H1 (cell line): Measurements from ENCODE around the gene ZRANB3. TPM values are rescaled to one million over a fixed set of nuclear protein-coding genes. Genes with fewer than 3 reads are reported as not detected.

ENCODE experiments used
- CTCF ChIA-PET: fragments of 300-600 bp; sonication (Branson Sonifier 250); formaldehyde crosslinking; loops from one replicate; lab custom pipeline; 2021; ENCODE audit not compliant: partially characterized antibody; lab: Charles Lee
- POLR2A ChIA-PET: fragments of 300-600 bp; sonication (Branson Sonifier 250); formaldehyde crosslinking; loops from one replicate; lab custom pipeline; 2021; ENCODE audit warnings: inconsistent platforms; ENCODE audit not compliant: partially characterized antibody; lab: Charles Lee
- DNase-seq, 2 experiments: peaks; one replicate each; pipeline versions ENCODE4 v3.0.0 to v3.0.0-alpha.2; 2010 to 2022; ENCODE audit warnings: low spot score in 2 of 2, low read depth in 1 of 2, mixed read lengths in 1 of 2
- FAIRE-seq: peaks from 2 replicates; lab custom pipeline; 2011; peaks lifted over from hg19 to GRCh38; lab: Jason Lieb, UNC
- H2AFZ ChIP-seq: 2 replicates; pipeline ENCODE4 v1.8.1; 2012; ENCODE audit warnings: low read length, inconsistent platforms
- H2AK5ac ChIP-seq: 2 replicates; pipeline ENCODE4 v1.6.1; 2013; ENCODE audit warnings: low read depth, low read length
- H2BK120ac ChIP-seq: replicated peaks from 2 replicates; pipeline ENCODE3; 2013; ENCODE audit warnings: low read depth, low read length, inconsistent platforms
- H2BK12ac ChIP-seq: 2 replicates; pipeline ENCODE4 v1.6.1; 2013; ENCODE audit warnings: low read depth, low read length
- H2BK15ac ChIP-seq: 2 replicates; pipeline ENCODE4 v1.6.1; 2013; ENCODE audit warnings: low read length
- H2BK20ac ChIP-seq: 2 replicates; pipeline ENCODE4 v1.6.1; 2013; ENCODE audit warnings: low read length
- H2BK5ac ChIP-seq: 2 replicates; pipeline ENCODE4 v1.6.1; 2013; ENCODE audit warnings: low read depth, low read length
- H3K14ac ChIP-seq: 2 replicates; pipeline ENCODE4 v1.6.1; 2013; ENCODE audit warnings: inconsistent platforms; ENCODE audit not compliant: insufficient read length
- H3K18ac ChIP-seq: 2 replicates; pipeline ENCODE4 v1.6.1; 2013; ENCODE audit warnings: low read length; ENCODE audit errors: extremely low read depth
- H3K23ac ChIP-seq: 2 replicates; pipeline ENCODE4 v1.6.1; 2013; ENCODE audit warnings: inconsistent platforms; ENCODE audit not compliant: insufficient read length
- H3K23me2 ChIP-seq: 2 replicates; pipeline ENCODE4 v1.6.1; 2013; ENCODE audit warnings: low read depth, low read length
- H3K27ac ChIP-seq: 2 replicates; pipeline ENCODE4 v1.6.1; 2011; ENCODE audit warnings: low read depth, low read length, inconsistent platforms
- H3K27me3 ChIP-seq, 4 experiments: replicated peaks in 1 of 4; 1 replicate in 1 of 4; 2 replicates in 3 of 4; pipeline versions ENCODE4 v1.6.1 to v1.8.1; 2011 to 2013; ENCODE audit warnings: low read length in 3 of 4, mild to moderate bottlenecking in 3 of 4, inconsistent platforms in 2 of 4, mixed read lengths in 2 of 4, moderate library complexity in 1 of 4; ENCODE audit not compliant: control insufficient read depth in 3 of 4, insufficient read depth in 3 of 4; ENCODE audit errors: extremely low read depth in 1 of 4
- H3K36me3 ChIP-seq, 4 experiments: 2 replicates each; pipeline versions ENCODE4 v1.6.1 to v1.8.1; 2011 to 2013; ENCODE audit warnings: mild to moderate bottlenecking in 4 of 4, low read length in 3 of 4, moderate library complexity in 2 of 4, control low read depth in 1 of 4, inconsistent platforms in 1 of 4; ENCODE audit not compliant: insufficient read depth in 4 of 4, control insufficient read depth in 2 of 4
- H3K4ac ChIP-seq: replicated peaks from 2 replicates; pipeline ENCODE3; 2013; ENCODE audit warnings: low read length, low read depth, mixed read lengths, inconsistent platforms; ENCODE audit not compliant: insufficient read length
- H3K4me1 ChIP-seq, 4 experiments: replicated peaks in 1 of 4; 1 replicate in 1 of 4; 2 replicates in 3 of 4; pipeline versions ENCODE4 v1.6.1 to v1.8.1; 2011 to 2013; ENCODE audit warnings: low read length in 3 of 4, inconsistent platforms in 2 of 4, mixed read lengths in 1 of 4; ENCODE audit not compliant: insufficient read depth in 4 of 4, control insufficient read depth in 3 of 4
- H3K4me2 ChIP-seq, 2 experiments: 2 replicates each; pipeline versions ENCODE4 v1.6.1 to v1.8.1; 2011 to 2013; ENCODE audit warnings: low read depth in 2 of 2, low read length in 2 of 2, control low read depth in 1 of 2, inconsistent platforms in 1 of 2, mild to moderate bottlenecking in 1 of 2; ENCODE audit not compliant: insufficient read depth in 1 of 2
- H3K4me3 ChIP-seq, 4 experiments: fragments of 200-600, 300-600 bp in 1 of 4; sonication (generic), shearing (Covaris generic), sonication (Bioruptor Twin) in 1 of 4; 2 replicates each; pipeline versions ENCODE4 v1.5.1 to v1.8.1; 2011 to 2016; ENCODE audit warnings: low read length in 4 of 4, low read depth in 3 of 4, control low read depth in 2 of 4, inconsistent platforms in 2 of 4, mild to moderate bottlenecking in 2 of 4, mixed read lengths in 1 of 4, moderate library complexity in 1 of 4; ENCODE audit not compliant: insufficient read depth in 2 of 4; ENCODE audit errors: extremely low read depth in 1 of 4
- H3K56ac ChIP-seq: replicated peaks from 2 replicates; pipeline ENCODE3; 2013; ENCODE audit warnings: low read depth, mild to moderate bottlenecking, mixed read lengths, low read length, inconsistent platforms; ENCODE audit not compliant: insufficient read length
- H3K79me1 ChIP-seq: 2 replicates; pipeline ENCODE4 v1.6.1; 2013; ENCODE audit warnings: low read depth, low read length, control low read depth
- H3K79me2 ChIP-seq, 2 experiments: 2 replicates each; pipeline versions ENCODE4 v1.6.1 to v1.8.1; 2012 to 2013; ENCODE audit warnings: low read length in 2 of 2, mild to moderate bottlenecking in 2 of 2, inconsistent platforms in 1 of 2; ENCODE audit not compliant: insufficient read depth in 2 of 2, control insufficient read depth in 1 of 2
- H3K9ac ChIP-seq, 4 experiments: replicated peaks in 1 of 4; 1 replicate in 1 of 4; 2 replicates in 3 of 4; pipeline versions ENCODE4 v1.6.1 to v1.8.1; 2011 to 2013; ENCODE audit warnings: low read depth in 3 of 4, low read length in 3 of 4, control low read depth in 2 of 4, mild to moderate bottlenecking in 2 of 4, moderate library complexity in 2 of 4, inconsistent platforms in 1 of 4; ENCODE audit errors: extremely low read depth in 1 of 4
- H3K9me3 ChIP-seq, 2 experiments: 2 replicates each; pipeline versions ENCODE4 v1.6.1 to v1.8.1; 2012 to 2013; ENCODE audit warnings: mild to moderate bottlenecking in 2 of 2, moderate library complexity in 2 of 2, control low read depth in 1 of 2, inconsistent platforms in 1 of 2, low read depth in 1 of 2, low read length in 1 of 2, mixed read lengths in 1 of 2; ENCODE audit not compliant: insufficient read depth in 2 of 2
- H4K20me1 ChIP-seq, 2 experiments: replicated peaks in 1 of 2; 2 replicates each; pipeline versions ENCODE3 to v1.8.1; 2011 to 2013; ENCODE audit warnings: inconsistent platforms in 2 of 2, low read length in 2 of 2, mild to moderate bottlenecking in 1 of 2; ENCODE audit not compliant: insufficient read depth in 2 of 2, control insufficient read depth in 1 of 2
- H4K5ac ChIP-seq: 2 replicates; pipeline ENCODE4 v1.6.1; 2013; ENCODE audit warnings: low read length, low read depth, mixed read lengths, inconsistent platforms; ENCODE audit not compliant: insufficient read length
- H4K8ac ChIP-seq: 2 replicates; pipeline ENCODE4 v1.8.0; 2013; ENCODE audit warnings: mild to moderate bottlenecking, moderate library complexity, low read length, inconsistent platforms; ENCODE audit not compliant: insufficient read depth; ENCODE audit errors: extremely low read depth
- H4K91ac ChIP-seq: replicated peaks from 2 replicates; pipeline ENCODE3; 2013; ENCODE audit warnings: low read length, mixed read lengths, inconsistent platforms; ENCODE audit not compliant: insufficient read length
- BRCA1 ChIP-seq: IDR thresholded peaks from 2 replicates; pipeline ENCODE4 v1.6.1; 2012; ENCODE audit warnings: low read depth, low read length, improper control_type of control experiment
- CBX5 ChIP-seq: fragments of 300-800, 300-1000 bp; sonication (generic); IDR thresholded peaks from 2 replicates; pipeline ENCODE4 v1.7.1; 2016; ENCODE audit warnings: antibody characterized with exemption, low read length, low read depth
- CBX8 ChIP-seq: fragments of 300-800, 300-1000 bp; sonication (generic); IDR thresholded peaks from 2 replicates; pipeline ENCODE4 v1.7.1; 2016; ENCODE audit warnings: low read depth, low read length, borderline replicate concordance
- JUND ChIP-seq: IDR thresholded peaks from 2 replicates; pipeline ENCODE4 v1.6.1; 2011; ENCODE audit warnings: mild to moderate bottlenecking, improper control_type of control experiment, low read length
- SAP30 ChIP-seq: fragments of 300-600 bp; sonication (generic); IDR thresholded peaks from 2 replicates; pipeline ENCODE4 v1.7.1; 2012; ENCODE audit warnings: low read length, moderate library complexity, mild to moderate bottlenecking, inconsistent platforms; ENCODE audit not compliant: insufficient read depth, insufficient replicate concordance
- SIX5 ChIP-seq: IDR thresholded peaks from 2 replicates; pipeline ENCODE4 v1.6.1; 2011; ENCODE audit warnings: mild to moderate bottlenecking, low read depth, low read length
- ZNF274 ChIP-seq: IDR thresholded peaks from 2 replicates; pipeline ENCODE4 v1.7.0; 2012; ENCODE audit warnings: low read length, borderline replicate concordance; ENCODE audit errors: extremely low read depth
- WGBS, 2 experiments: shearing (Covaris generic) in 1 of 2; methylation state at CpG; one replicate each; pipeline versions ENCODE4 v1.1.6 to v1.1.7; 2013 to 2015; ENCODE audit warnings: low lambda C conversion rate in 2 of 2, mixed read lengths in 2 of 2, inconsistent platforms in 1 of 2, low coverage in 1 of 2, missing lambda C conversion rate in 1 of 2; ENCODE audit not compliant: insufficient replicate concordance in 2 of 2, insufficient coverage in 1 of 2, insufficient read length in 1 of 2; ENCODE audit errors: extremely low coverage in 1 of 2, missing lambda C conversion rate in 1 of 2; 5-methylcytosine and 5-hydroxymethylcytosine counted together
- polyA plus RNA-seq, 7 experiments: library from polyadenylated mRNA; depleted of rRNA in 3 of 7; stranded (reverse) in 5 of 7; unstranded in 2 of 7; fragments of >200 nt in 5 of 7; fragments of 200-250 nt in 2 of 7; gene quantifications; 1 replicate in 5 of 7; 2 replicates in 1 of 7; 4 replicates in 1 of 7; pipeline versions ENCODE4 v1.2.1 to v1.2.3, GENCODE V29; 2011 to 2013; ENCODE audit warnings: missing spikeins in 2 of 7, mixed read lengths in 2 of 7
- total RNA-seq: library from RNA; stranded (reverse); fragmentation: NEBNext Ultra II Directional; extraction: Animal tissue kit (Norgen Biotek cat#: 25700); gene quantifications from 2 replicates; pipeline ENCODE4 v1.2.1, GENCODE V29; 2021
- TF ChIP-seq, protein P1 (sequence below), 3 experiments: IDR thresholded peaks; 1 replicate in 2 of 3; 2 replicates in 1 of 3; pipeline versions ENCODE4 v1.5.1 to v1.6.1; 2011; ENCODE audit warnings: low read length in 3 of 3, mild to moderate bottlenecking in 3 of 3, inconsistent platforms in 2 of 3, low read depth in 1 of 3, moderate library complexity in 1 of 3; ENCODE audit not compliant: insufficient read depth in 1 of 3; ENCODE audit errors: control extremely low read depth in 1 of 3
- TF ChIP-seq, protein P2 (sequence below): IDR thresholded peaks from 2 replicates; pipeline ENCODE4 v1.6.1; 2012; ENCODE audit warnings: inconsistent platforms

The ZRANB3 gene
- total and polyA plus RNA-seq, 2 of the 8 experiments (the other 6 are each of a cell fraction or from before 2014, with no cell fraction given) = 4.5 to 19.3 TPM

DNA sequence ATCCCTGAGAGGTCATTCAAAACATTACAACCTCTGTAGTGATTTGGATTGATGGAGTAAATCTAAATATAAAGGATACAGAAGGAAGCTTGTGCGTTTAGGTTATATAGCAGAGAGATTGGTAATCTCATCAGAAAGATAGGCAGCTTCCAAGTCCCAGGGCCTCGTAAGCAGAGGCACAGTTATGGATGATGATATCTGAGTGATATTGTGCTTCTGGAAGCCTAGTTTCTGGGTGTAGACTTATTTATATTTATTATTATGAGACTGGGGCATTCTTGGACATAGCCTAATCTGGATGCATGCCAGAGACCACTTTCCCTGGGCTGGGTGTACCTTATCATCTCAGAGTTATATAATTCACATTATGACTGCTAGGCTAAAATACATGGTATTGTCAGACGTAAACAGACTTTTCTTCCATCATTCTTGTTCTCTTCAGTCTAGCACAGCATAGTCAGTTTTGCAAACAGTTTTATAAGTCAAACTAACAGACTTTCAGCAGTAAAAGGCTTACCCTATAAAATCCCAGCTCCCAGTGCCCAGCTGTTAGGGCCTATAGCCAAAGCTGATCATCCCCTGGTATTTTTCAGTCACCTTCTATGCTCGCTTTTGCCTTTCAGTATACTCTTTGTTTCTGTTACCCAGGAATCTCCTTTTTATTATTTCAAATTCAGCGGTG lies 431.1 kb downstream of the ZRANB3 start:
- CTCF ChIA-PET = interaction anchor here (0.5 kb wide), 1 partner anchor 457 kb away, joined by 4 read pairs; no protein-coding TSS in a partner anchor
- Histone ChIP-seq H4K5ac (no peak overlapping the region), H3K79me2 (no peaks in the 10 kb centered on the region), H3K4ac (no peak overlapping the region), H2BK20ac (no peak overlapping the region), H2BK12ac (no peak overlapping the region), H3K56ac (no peak overlapping the region), H3K23me2 (no peaks in the 10 kb centered on the region), H2BK15ac (no peak overlapping the region), H3K18ac (no peak overlapping the region), H3K14ac (no peak overlapping the region), H4K91ac (no peak overlapping the region), H2BK5ac (no peak overlapping the region), H3K4me1 (no peaks in the 10 kb centered on the region), H2AFZ (no peak overlapping the region), H3K9me3 (peaks cover 8 to 10% of the 10 kb centered on the region in 2 experiments; a peak in 3 of 4 replicates), H3K27me3 (no peaks in the 10 kb centered on the region), H3K27ac (no peak overlapping the region), H4K20me1 (peaks cover 0 to 2% of the 10 kb centered on the region in 2 experiments), H4K8ac (no peak overlapping the region), H2BK120ac (no peak overlapping the region), H3K23ac (no peak overlapping the region), H3K79me1 (no peaks in the 10 kb centered on the region; the same call in 1 of the 2 replicates), H3K9ac (no peak overlapping the region), H2AK5ac (no peak overlapping the region), H3K4me3 (no peak overlapping the region), H3K4me2 (no peak overlapping the region), H3K36me3 (peaks cover 0 to 10% (median 4%) of the 10 kb centered on the region in 4 experiments; a peak in 4 of 8 replicates)
- 91% methylated on average over 5 of the region's 5 CpGs; no CpG with 5 or more reads in 1 of the 2 experiments for WGBS, 2 experiments
- POLR2A ChIA-PET = interaction anchor here (0.8 kb wide), 1 partner anchor 29 kb away, joined by 3 read pairs; no protein-coding TSS in a partner anchor
- FAIRE-seq (no peak), DNase-seq (no peak)
- no peak for TF ChIP-seq SIX5
- TF ChIP-seq SAP30 = no peak
- TF ChIP-seq CBX8 = no peak
- TF ChIP-seq, protein P1, sequence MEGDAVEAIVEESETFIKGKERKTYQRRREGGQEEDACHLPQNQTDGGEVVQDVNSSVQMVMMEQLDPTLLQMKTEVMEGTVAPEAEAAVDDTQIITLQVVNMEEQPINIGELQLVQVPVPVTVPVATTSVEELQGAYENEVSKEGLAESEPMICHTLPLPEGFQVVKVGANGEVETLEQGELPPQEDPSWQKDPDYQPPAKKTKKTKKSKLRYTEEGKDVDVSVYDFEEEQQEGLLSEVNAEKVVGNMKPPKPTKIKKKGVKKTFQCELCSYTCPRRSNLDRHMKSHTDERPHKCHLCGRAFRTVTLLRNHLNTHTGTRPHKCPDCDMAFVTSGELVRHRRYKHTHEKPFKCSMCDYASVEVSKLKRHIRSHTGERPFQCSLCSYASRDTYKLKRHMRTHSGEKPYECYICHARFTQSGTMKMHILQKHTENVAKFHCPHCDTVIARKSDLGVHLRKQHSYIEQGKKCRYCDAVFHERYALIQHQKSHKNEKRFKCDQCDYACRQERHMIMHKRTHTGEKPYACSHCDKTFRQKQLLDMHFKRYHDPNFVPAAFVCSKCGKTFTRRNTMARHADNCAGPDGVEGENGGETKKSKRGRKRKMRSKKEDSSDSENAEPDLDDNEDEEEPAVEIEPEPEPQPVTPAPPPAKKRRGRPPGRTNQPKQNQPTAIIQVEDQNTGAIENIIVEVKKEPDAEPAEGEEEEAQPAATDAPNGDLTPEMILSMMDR (IDR thresholded peaks at IDR 0.05; ENCODE audit: control extremely low read depth in 1 of 3, insufficient read depth in 1 of 3, low read depth in 1 of 3, low read length in 3 of 3) = no peak
- no peak for TF ChIP-seq CBX5
- no peak for TF ChIP-seq BRCA1
- TF ChIP-seq, protein P2, sequence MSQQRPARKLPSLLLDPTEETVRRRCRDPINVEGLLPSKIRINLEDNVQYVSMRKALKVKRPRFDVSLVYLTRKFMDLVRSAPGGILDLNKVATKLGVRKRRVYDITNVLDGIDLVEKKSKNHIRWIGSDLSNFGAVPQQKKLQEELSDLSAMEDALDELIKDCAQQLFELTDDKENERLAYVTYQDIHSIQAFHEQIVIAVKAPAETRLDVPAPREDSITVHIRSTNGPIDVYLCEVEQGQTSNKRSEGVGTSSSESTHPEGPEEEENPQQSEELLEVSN = no peak
- TF ChIP-seq ZNF274 = no peak
- TF ChIP-seq JUND = no peak
